ENCODE data around the gene BTN3A1. TPM values are rescaled to one million over a fixed set of nuclear protein-coding genes. Genes with fewer than 3 reads are reported as not detected.

Gene BTN3A1
- total and polyA plus RNA-seq, 2 of the 8 experiments (the other 6 are each of a cell fraction or from before 2014, with no cell fraction given), result 4.7 to 5.6 TPM

DNA sequence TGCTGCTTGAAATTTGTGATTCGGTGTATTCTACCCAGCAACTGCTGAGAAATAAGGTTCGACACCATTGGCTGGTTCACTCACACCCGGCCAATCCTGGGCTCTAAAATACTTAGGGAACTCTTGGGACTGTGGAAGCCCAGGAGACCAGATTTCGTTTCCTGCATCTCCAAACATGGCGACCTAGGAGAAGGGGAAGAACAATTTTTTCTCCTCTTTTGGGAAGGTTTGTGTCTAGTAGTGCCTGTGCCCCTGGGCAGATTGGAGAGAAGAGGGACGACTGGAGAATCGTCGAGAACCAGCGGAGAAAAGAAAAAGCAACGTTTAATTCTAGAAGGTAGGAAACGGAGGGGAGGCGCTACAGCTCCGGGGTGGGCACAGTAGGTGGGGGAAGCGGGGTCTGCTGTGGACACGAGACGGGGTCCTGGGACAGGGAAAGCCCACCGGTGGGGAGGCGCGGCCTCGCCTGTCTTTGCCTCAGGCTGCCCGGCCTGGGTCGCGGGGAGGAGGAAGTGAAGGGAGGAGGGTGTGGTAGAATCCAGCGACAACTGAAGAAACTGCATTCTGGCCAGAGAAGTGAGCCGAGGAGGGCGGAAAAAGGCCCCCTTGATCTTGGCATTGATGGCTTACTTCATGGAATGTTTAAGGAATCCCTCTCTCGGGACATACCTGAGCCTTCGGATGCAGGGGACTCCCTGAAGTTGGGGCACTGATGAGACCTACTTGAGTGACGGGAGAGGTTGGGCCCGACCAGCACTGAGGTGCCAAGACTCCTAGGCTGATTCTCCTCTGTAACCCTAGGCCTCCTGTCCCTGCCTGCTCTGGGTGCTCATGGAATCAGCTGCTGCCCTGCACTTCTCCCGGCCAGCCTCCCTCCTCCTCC lies 56.0 kb downstream of the BTN3A1 start, which contains the start of gene BTN2A1 (continued):
- TF ChIP-seq, protein P1, sequence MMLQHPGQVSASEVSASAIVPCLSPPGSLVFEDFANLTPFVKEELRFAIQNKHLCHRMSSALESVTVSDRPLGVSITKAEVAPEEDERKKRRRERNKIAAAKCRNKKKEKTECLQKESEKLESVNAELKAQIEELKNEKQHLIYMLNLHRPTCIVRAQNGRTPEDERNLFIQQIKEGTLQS (IDR thresholded peaks at IDR 0.05; ENCODE audit: insufficient read depth, low read depth, low read length), result no peak
- TF ChIP-seq SP1 (IDR thresholded peaks at IDR 0.05; ENCODE audit: low read depth, low read length) (peak; percentile 85), GTF2F1 (IDR thresholded peaks at IDR 0.05; ENCODE audit: borderline replicate concordance, low read depth, low read length) (no peak), JUN (IDR thresholded peaks at IDR 0.05; ENCODE audit: low read depth, low read length) (no peak), NRF1 (IDR thresholded peaks at IDR 0.05; ENCODE audit: low read depth, low read length) (no peak), SIN3A (conservative IDR thresholded peaks at IDR 0.05 in 1 of 2, IDR thresholded peaks at IDR 0.05 in 1 of 2; ENCODE audit: low read depth in 1 of 2, low read length in 2 of 2) (0 out of 4 replicates have a peak, but pooled peaks have one; percentile 36 to 44), SP2 (IDR thresholded peaks at IDR 0.05; ENCODE audit: low read length) (no peak), NANOG (IDR thresholded peaks at IDR 0.05; ENCODE audit: insufficient read depth, low read depth, low read length, poor library complexity, severe bottlenecking) (no peak), HDAC2 (IDR thresholded peaks at IDR 0.05; ENCODE audit: borderline replicate concordance in 1 of 2, low read depth in 2 of 2, low read length in 2 of 2) (no peak), JUND (IDR thresholded peaks at IDR 0.05; ENCODE audit: low read length) (no peak), TAF7 (optimal IDR thresholded peaks at IDR 0.05; ENCODE audit: borderline replicate concordance, low read depth, low read length) (peak; percentile 43), CTBP2 (IDR thresholded peaks at IDR 0.05; ENCODE audit: borderline replicate concordance, insufficient read depth, insufficient read length, low read length) (no peak), RBBP5 (IDR thresholded peaks at IDR 0.05; ENCODE audit: borderline replicate concordance, low read depth, low read length) (no peak), POLR2A (IDR thresholded peaks at IDR 0.05; ENCODE audit: control extremely low read depth in 1 of 2, low read depth in 2 of 2, low read length in 2 of 2) (peak; percentile 40 to 82), YY1 (IDR thresholded peaks at IDR 0.05; ENCODE audit: low read depth, low read length) (peak; percentile 90), RFX5 (IDR thresholded peaks at IDR 0.05; ENCODE audit: borderline replicate concordance, low read depth, low read length) (peak; percentile 98)

Data from H1 (cell line).